H1 (cell line): ENCODE data around the gene MARCHF2. TPM values are rescaled to one million over a fixed set of nuclear protein-coding genes. Genes with fewer than 3 reads are reported as not detected.

ENCODE experiments used
- ASH2L ChIP-seq: fragments of 200-600, 300-600 bp; sonication (generic); IDR thresholded peaks from one replicate; pipeline ENCODE4 v1.7.1; 2017; ENCODE audit warnings: low read length
- BRCA1 ChIP-seq: IDR thresholded peaks from 2 replicates; pipeline ENCODE4 v1.6.1; 2012; ENCODE audit warnings: low read depth, low read length, improper control_type of control experiment
- CTBP2 ChIP-seq: IDR thresholded peaks from 2 replicates; pipeline ENCODE4 v1.7.0; 2011; ENCODE audit warnings: borderline replicate concordance, mild to moderate bottlenecking, moderate library complexity, mixed read lengths, low read length; ENCODE audit not compliant: insufficient read depth, insufficient read length
- KDM5A ChIP-seq: fragments of 200-600 bp; IDR thresholded peaks from 2 replicates; pipeline ENCODE4 v1.7.1; 2012; ENCODE audit warnings: mild to moderate bottlenecking, low read length, inconsistent platforms, mixed read lengths
- RBBP5 ChIP-seq: IDR thresholded peaks from 2 replicates; pipeline ENCODE4 v1.7.1; 2012; ENCODE audit warnings: low read depth, mild to moderate bottlenecking, inconsistent platforms, low read length, moderate library complexity, borderline replicate concordance
- TAF7 ChIP-seq: optimal IDR thresholded peaks from 2 replicates; pipeline ENCODE3; 2011; ENCODE audit warnings: low read depth, mild to moderate bottlenecking, inconsistent platforms, low read length, moderate library complexity, borderline replicate concordance
- polyA plus RNA-seq, 7 experiments: library from polyadenylated mRNA; depleted of rRNA in 3 of 7; stranded (reverse) in 5 of 7; unstranded in 2 of 7; fragments of >200 nt in 5 of 7; fragments of 200-250 nt in 2 of 7; gene quantifications; 1 replicate in 5 of 7; 2 replicates in 1 of 7; 4 replicates in 1 of 7; pipeline versions ENCODE4 v1.2.1 to v1.2.3, GENCODE V29; 2011 to 2013; ENCODE audit warnings: missing spikeins in 2 of 7, mixed read lengths in 2 of 7
- total RNA-seq: library from RNA; stranded (reverse); fragmentation: NEBNext Ultra II Directional; extraction: Animal tissue kit (Norgen Biotek cat#: 25700); gene quantifications from 2 replicates; pipeline ENCODE4 v1.2.1, GENCODE V29; 2021
- TF ChIP-seq, protein P1 (sequence below): IDR thresholded peaks from 2 replicates; pipeline ENCODE4 v1.6.1; 2012; ENCODE audit warnings: inconsistent platforms
- TF ChIP-seq, protein P2 (sequence below): IDR thresholded peaks from 2 replicates; pipeline ENCODE4 v1.6.1; 2011; ENCODE audit warnings: low read length, improper control_type of control experiment

The MARCHF2 gene
- total and polyA plus RNA-seq, 2 of the 8 experiments (the other 6 are each of a cell fraction or from before 2014, with no cell fraction given), result 18.5 to 46.2 TPM

DNA sequence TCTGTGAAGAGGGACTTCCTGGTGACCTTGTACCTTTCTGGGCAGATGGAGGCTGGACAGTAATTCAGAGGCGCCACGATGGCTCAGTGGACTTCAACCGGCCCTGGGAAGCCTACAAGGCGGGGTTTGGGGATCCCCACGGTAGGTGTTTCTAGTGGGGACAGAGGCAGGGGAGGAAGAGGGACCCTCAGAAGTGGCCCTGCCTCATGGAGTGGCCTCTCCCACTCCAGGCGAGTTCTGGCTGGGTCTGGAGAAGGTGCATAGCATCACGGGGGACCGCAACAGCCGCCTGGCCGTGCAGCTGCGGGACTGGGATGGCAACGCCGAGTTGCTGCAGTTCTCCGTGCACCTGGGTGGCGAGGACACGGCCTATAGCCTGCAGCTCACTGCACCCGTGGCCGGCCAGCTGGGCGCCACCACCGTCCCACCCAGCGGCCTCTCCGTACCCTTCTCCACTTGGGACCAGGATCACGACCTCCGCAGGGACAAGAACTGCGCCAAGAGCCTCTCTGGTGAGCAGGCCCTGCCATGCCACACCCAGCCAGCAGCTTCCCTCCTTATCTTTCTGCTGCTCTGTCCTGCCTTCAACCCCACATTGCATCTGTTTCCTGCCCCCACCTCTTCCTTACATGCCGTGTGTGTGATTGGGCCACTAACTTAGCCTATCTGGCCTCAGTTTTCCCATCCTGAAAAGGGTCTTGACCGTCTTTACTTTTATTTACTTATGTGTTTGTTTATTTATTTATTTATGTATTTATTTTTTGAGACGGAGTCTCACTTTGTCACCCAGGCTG lies 41.9 kb upstream of the MARCHF2 start (continued):
- TF ChIP-seq, protein P1, sequence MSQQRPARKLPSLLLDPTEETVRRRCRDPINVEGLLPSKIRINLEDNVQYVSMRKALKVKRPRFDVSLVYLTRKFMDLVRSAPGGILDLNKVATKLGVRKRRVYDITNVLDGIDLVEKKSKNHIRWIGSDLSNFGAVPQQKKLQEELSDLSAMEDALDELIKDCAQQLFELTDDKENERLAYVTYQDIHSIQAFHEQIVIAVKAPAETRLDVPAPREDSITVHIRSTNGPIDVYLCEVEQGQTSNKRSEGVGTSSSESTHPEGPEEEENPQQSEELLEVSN, result no peak
- TF ChIP-seq KDM5A (no peak), BRCA1 (no peak), CTBP2 (no peak), RBBP5 (no peak), ASH2L (no peak), TAF7 (no peak)
- TF ChIP-seq, protein P2, sequence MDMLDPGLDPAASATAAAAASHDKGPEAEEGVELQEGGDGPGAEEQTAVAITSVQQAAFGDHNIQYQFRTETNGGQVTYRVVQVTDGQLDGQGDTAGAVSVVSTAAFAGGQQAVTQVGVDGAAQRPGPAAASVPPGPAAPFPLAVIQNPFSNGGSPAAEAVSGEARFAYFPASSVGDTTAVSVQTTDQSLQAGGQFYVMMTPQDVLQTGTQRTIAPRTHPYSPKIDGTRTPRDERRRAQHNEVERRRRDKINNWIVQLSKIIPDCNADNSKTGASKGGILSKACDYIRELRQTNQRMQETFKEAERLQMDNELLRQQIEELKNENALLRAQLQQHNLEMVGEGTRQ, result no peak
